CD4-positive, alpha-beta T cell (primary cell): ENCODE data around the gene SLFN12L. TPM values are rescaled to one million over a fixed set of nuclear protein-coding genes. Genes with fewer than 3 reads are reported as not detected.

ENCODE experiments used
- ATAC-seq: fragments of 200-7000 bp; cut with Tn5 transposase; one replicate; pipeline ENCODE4 v1.10.0; 2022; ENCODE audit warnings: mild to moderate bottlenecking; ENCODE audit not compliant: poor library complexity
- CTCF ChIA-PET: fragments of 350-600 bp; sonication (Branson Sonifier 250); formaldehyde crosslinking; loops from one replicate; lab custom pipeline; 2021; ENCODE audit warnings: antibody characterized with exemption, inconsistent platforms; lab: Charles Lee
- POLR2A ChIA-PET: fragments of 350-600 bp; sonication (Branson Sonifier 250); formaldehyde crosslinking; loops from one replicate; lab custom pipeline; 2021; ENCODE audit warnings: antibody characterized with exemption, inconsistent platforms; lab: Charles Lee
- DNase-seq, 14 experiments: peaks; one replicate each; pipeline ENCODE4 v3.0.0-alpha.2; 2013 to 2020; ENCODE audit warnings: mixed read lengths in 2 of 14
- H3K27ac ChIP-seq, 2 donors: one replicate each; pipeline versions ENCODE4 v1.5.1 to v1.7.0; 2013; ENCODE audit warnings: low read length in 2 of 2, low read depth in 1 of 2, mild to moderate bottlenecking in 1 of 2
- H3K27me3 ChIP-seq, 2 experiments: 1 replicate in 1 of 2; 2 replicates in 1 of 2; pipeline versions ENCODE4 v1.6.1 to v1.7.0; 2013; ENCODE audit warnings: low read length in 2 of 2, control low read depth in 1 of 2, mild to moderate bottlenecking in 1 of 2, moderate library complexity in 1 of 2; ENCODE audit not compliant: insufficient read depth in 2 of 2, control insufficient read depth in 1 of 2
- H3K36me3 ChIP-seq: one replicate; pipeline ENCODE4 v1.6.1; 2013; ENCODE audit warnings: low read length, control low read depth; ENCODE audit not compliant: insufficient read depth
- H3K4me1 ChIP-seq: one replicate; pipeline ENCODE4 v1.6.1; 2013; ENCODE audit warnings: low read length, control low read depth; ENCODE audit not compliant: insufficient read depth
- H3K4me3 ChIP-seq: one replicate; pipeline ENCODE4 v1.5.1; 2013; ENCODE audit warnings: mild to moderate bottlenecking, low read length, moderate library complexity
- H3K9me3 ChIP-seq, 2 experiments: 1 replicate in 1 of 2; 2 replicates in 1 of 2; pipeline versions ENCODE4 v1.6.1 to v1.7.0; 2013; ENCODE audit warnings: low read length in 2 of 2, mild to moderate bottlenecking in 2 of 2, control low read depth in 1 of 2, moderate library complexity in 1 of 2; ENCODE audit not compliant: control insufficient read depth in 1 of 2, insufficient read depth in 1 of 2
- H3K27ac Mint-ChIP-seq: one replicate; pipeline ENCODE4 v1.8.0; 2020; ENCODE audit warnings: mixed read lengths
- H3K27me3 Mint-ChIP-seq: one replicate; pipeline ENCODE4 v1.8.0; 2021; ENCODE audit warnings: mixed read lengths
- H3K36me3 Mint-ChIP-seq: one replicate; pipeline ENCODE4 v1.8.0; 2021; ENCODE audit warnings: low read depth, mixed read lengths
- H3K4me1 Mint-ChIP-seq: one replicate; pipeline ENCODE4 v1.8.0; 2021; ENCODE audit warnings: low read depth, mixed read lengths
- H3K4me3 Mint-ChIP-seq: one replicate; pipeline ENCODE4 v1.8.0; 2020; ENCODE audit warnings: mild to moderate bottlenecking, mixed read lengths
- H3K9me3 Mint-ChIP-seq: one replicate; pipeline ENCODE4 v1.8.0; 2020; ENCODE audit warnings: mixed read lengths
- CTCF ChIP-seq: fragments of 200-600 bp; IDR thresholded peaks from one replicate; pipeline ENCODE4 v1.8.0; 2022; ENCODE audit warnings: antibody characterized with exemption, mild to moderate bottlenecking
- intact Hi-C, 2 experiments: fragments of 100-400 bp; cut with DNase I in 1 of 2; cut with micrococcal nuclease in 1 of 2; formaldehyde crosslinking; loops; one replicate each; pipeline versions ENCODE4 v1.15.1 to v1.9.0; 2023 to 2025; cut with DNase I, micrococcal nuclease
- total RNA-seq, 174 experiments: library from RNA in 2 of 174; stranded (reverse) in 2 of 174; gene quantifications; one replicate each; pipeline ENCODE4 v1.2.3 and lab custom pipeline; 2021 to 2026

SLFN12L gene
- total RNA-seq, 2 experiments from 2014 or later: 23.4 to 24.3 TPM

DNA sequence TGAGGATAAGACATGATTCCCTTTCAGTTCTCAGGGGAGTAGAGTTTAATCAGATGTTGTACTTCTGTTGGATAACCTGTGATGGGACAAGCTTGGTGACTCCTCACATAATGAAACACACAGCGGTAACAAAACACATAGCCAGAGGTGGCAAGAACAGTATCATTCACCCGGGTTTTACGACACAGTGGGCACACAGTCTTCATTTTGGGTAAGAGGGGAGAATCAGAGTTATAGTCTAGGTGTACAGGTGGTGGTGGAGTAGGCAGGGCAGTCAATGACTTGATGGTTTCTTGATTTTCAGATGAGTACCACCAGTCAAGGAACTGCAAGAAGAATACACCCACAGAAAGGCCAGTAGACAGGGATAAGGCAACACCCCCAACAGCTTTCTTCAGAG lies 38.3 kb upstream of the SLFN12L start:
- H3K4me1 ChIP-seq: peaks cover 25% of the 10 kb centered on the region
- H3K9me3 ChIP-seq: no peaks in the 10 kb centered on the region
- Mint-ChIP-seq H3K27ac (peak overlapping the region; percentile 97), H3K9me3 (no peaks in the 10 kb centered on the region), H3K27me3 (no peaks in the 10 kb centered on the region), H3K4me1 (peaks cover 42% of the 10 kb centered on the region), H3K4me3 (peak overlapping the region; percentile 92), H3K36me3 (peaks cover 27% of the 10 kb centered on the region)
- ATAC-seq (no peak), DNase-seq (no peak)
- H3K4me3 ChIP-seq: no peak overlapping the region
- no peaks in the 10 kb centered on the region for H3K27me3 ChIP-seq
- H3K36me3 ChIP-seq: peaks cover 20% of the 10 kb centered on the region
- TF ChIP-seq CTCF: no peak
- POLR2A ChIA-PET: no interaction called here
- CTCF ChIA-PET: interaction anchor here (2.2 kb wide), 1 partner anchor 36 kb away, joined by 5 read pairs; no protein-coding TSS in a partner anchor
- H3K27ac ChIP-seq: no peak overlapping the region
- intact Hi-C loops: no loop called here

DNA sequence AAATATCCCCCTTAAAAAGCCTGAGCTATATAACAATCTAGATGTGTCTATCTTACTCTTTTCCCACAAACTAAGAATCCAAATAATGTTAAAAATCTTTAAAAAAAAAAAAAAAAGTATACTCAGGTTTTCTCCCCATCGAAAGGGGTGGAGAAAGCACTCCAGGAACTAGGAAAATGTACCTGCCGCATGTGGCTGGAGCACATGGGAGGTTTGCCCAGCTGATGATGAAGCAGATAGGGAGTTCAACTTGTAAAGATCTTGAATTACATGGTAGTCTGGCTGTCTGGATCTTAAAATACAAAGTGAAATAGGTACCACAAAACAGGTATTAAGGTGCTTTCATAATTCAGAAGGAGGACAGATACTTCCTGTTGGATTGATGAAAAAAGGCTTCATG lies 31.9 kb upstream of the SLFN12L start:
- CTCF ChIA-PET: interaction anchor here (0.6 kb wide), 1 partner anchor 214 kb away, joined by 3 read pairs; no protein-coding TSS in a partner anchor
- Histone ChIP-seq H3K27me3 (no peaks in the 10 kb centered on the region), H3K4me1 (peaks cover 32% of the 10 kb centered on the region), H3K27ac (no peak overlapping the region), H3K9me3 (no peaks in the 10 kb centered on the region), H3K36me3 (peaks cover 7% of the 10 kb centered on the region), H3K4me3 (no peak overlapping the region)
- DNase-seq: no peak
- TF ChIP-seq CTCF: no peak
- Mint-ChIP-seq H3K4me1 (peaks cover 36% of the 10 kb centered on the region), H3K4me3 (peak overlapping the region; percentile 78), H3K36me3 (peaks cover 12% of the 10 kb centered on the region), H3K27ac (peak overlapping the region; percentile 32), H3K27me3 (no peaks in the 10 kb centered on the region), H3K9me3 (no peaks in the 10 kb centered on the region)
- intact Hi-C loops: no loop called here
- no peak for ATAC-seq
- POLR2A ChIA-PET: interaction anchor here (4.2 kb wide), 1 partner anchor 9 kb away, joined by 46 read pairs; the partner anchor contains the start of gene PEX12

DNA sequence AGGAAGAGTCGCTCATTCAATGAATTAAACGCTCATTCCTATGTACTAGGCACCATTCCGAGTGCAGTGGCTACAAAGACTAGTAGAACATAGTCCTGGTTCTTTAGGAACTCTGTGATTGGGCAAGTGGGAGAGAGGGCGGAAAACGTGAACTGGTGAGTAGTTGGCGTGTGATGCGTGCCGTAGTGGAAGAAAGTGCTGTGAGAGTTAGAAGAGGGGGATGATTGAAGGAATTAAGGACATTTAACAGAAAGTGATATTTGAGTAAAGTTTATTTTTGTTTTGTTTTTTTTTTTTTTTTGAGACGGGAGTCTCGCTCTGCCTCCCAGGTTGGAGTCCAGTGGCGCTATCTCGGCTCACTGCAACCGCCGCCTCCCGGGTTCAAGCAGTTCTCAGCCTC lies 31.1 kb upstream of the SLFN12L start:
- ChIA-PET POLR2A (interaction anchor here (0.6 to 4.2 kb wide), 4 partner anchors 10 to 255 kb away, joined by 3 to 46 read pairs (median 8); partner anchors contain the start of genes AP2B1 and PEX12), CTCF (no interaction called here)
- H3K36me3 Mint-ChIP-seq: peaks cover 12% of the 10 kb centered on the region
- peak overlapping the region; percentile 97 for H3K4me3 Mint-ChIP-seq
- Histone ChIP-seq H3K9me3 (no peaks in the 10 kb centered on the region), H3K4me1 (peaks cover 32% of the 10 kb centered on the region), H3K4me3 (peak overlapping the region; percentile 95), H3K27ac (peak overlapping the region in 1 of 2 donors; percentile 70), H3K36me3 (peaks cover 1% of the 10 kb centered on the region), H3K27me3 (no peaks in the 10 kb centered on the region)
- DNase-seq: peak in 5 of 14 experiments; percentile 13 to 65 (median 39)
- intact Hi-C loops: loop anchor here in 1 of 2 experiments (1.0 kb wide), 1 partner anchor 10 kb away; the partner anchor contains the start of gene PEX12
- H3K4me1 Mint-ChIP-seq: peaks cover 36% of the 10 kb centered on the region
- TF ChIP-seq CTCF: no peak
- H3K27me3 Mint-ChIP-seq: peaks cover 5% of the 10 kb centered on the region
- peak overlapping the region; percentile 95 for H3K27ac Mint-ChIP-seq
- no peaks in the 10 kb centered on the region for H3K9me3 Mint-ChIP-seq
- ATAC-seq: peak; percentile 36
